HEK293T (cell line): ENCODE data around the gene RHOG.

ENCODE experiments used
- CTCF ChIA-PET: fragments of 350-600 bp; formaldehyde crosslinking; extraction: SDS; loops from one replicate; lab custom pipeline; 2021; ENCODE audit warnings: antibody characterized with exemption, inconsistent platforms; lab: Yijun Ruan, JAX
- POLR2A ChIA-PET: fragments of 350-600 bp; formaldehyde crosslinking; extraction: SDS; loops from one replicate; lab custom pipeline; 2020; ENCODE audit warnings: antibody characterized with exemption, inconsistent platforms; lab: Yijun Ruan, JAX
- DNase-seq: peaks from one replicate; pipeline ENCODE4 v3.0.0; 2012; ENCODE audit warnings: mixed read lengths; ENCODE audit errors: extremely low spot score
- ARNT ChIP-seq: fragments of 450-650 bp; IDR thresholded peaks from 2 replicates; pipeline ENCODE4 v1.6.1; 2017; ENCODE audit warnings: mild to moderate bottlenecking
- BHLHE40 ChIP-seq: fragments of 450-650 bp; IDR thresholded peaks from 2 replicates; pipeline ENCODE4 v1.6.1; 2016; ENCODE audit warnings: mild to moderate bottlenecking, moderate library complexity, borderline replicate concordance
- CTBP1 ChIP-seq: fragments of 450-650 bp; IDR thresholded peaks from 2 replicates; pipeline ENCODE4 v1.6.1; 2016; ENCODE audit warnings: borderline replicate concordance
- ELF4 ChIP-seq: fragments of 450-650 bp; IDR thresholded peaks from 2 replicates; pipeline ENCODE4 v1.6.1; 2017; ENCODE audit warnings: antibody characterized with exemption
- FOXA1 ChIP-seq: fragments of 450-650 bp; IDR thresholded peaks from 2 replicates; pipeline ENCODE4 v1.6.1; 2016; ENCODE audit warnings: mild to moderate bottlenecking
- FOXK2 ChIP-seq: fragments of 450-650 bp; IDR thresholded peaks from 2 replicates; pipeline ENCODE4 v1.6.1; 2016; ENCODE audit warnings: mild to moderate bottlenecking
- FOXM1 ChIP-seq: fragments of 450-650 bp; IDR thresholded peaks from 2 replicates; pipeline ENCODE4 v1.6.1; 2017; ENCODE audit warnings: mild to moderate bottlenecking, borderline replicate concordance
- HDGF ChIP-seq: fragments of 450-650 bp; IDR thresholded peaks from 2 replicates; pipeline ENCODE4 v1.6.1; 2017; ENCODE audit warnings: antibody characterized with exemption, borderline replicate concordance
- L3MBTL2 ChIP-seq: fragments of 450-650 bp; conservative IDR thresholded peaks from 2 replicates; pipeline ENCODE4 v1.6.1; 2016; ENCODE audit warnings: mild to moderate bottlenecking
- LEF1 ChIP-seq: fragments of 450-650 bp; IDR thresholded peaks from 2 replicates; pipeline ENCODE4 v1.6.1; 2017; ENCODE audit warnings: mild to moderate bottlenecking, borderline replicate concordance
- NFRKB ChIP-seq: fragments of 450-650 bp; IDR thresholded peaks from 2 replicates; pipeline ENCODE4 v1.6.1; 2016; ENCODE audit warnings: mild to moderate bottlenecking, moderate library complexity
- PKNOX1 ChIP-seq: fragments of 450-650 bp; IDR thresholded peaks from 2 replicates; pipeline ENCODE4 v1.6.1; 2016
- SP1 ChIP-seq: fragments of 450-650 bp; IDR thresholded peaks from 2 replicates; pipeline ENCODE4 v1.6.1; 2017
- SUZ12 ChIP-seq: fragments of 450-650 bp; IDR thresholded peaks from 2 replicates; pipeline ENCODE4 v1.6.1; 2016; ENCODE audit warnings: mild to moderate bottlenecking
- TARDBP ChIP-seq: fragments of 450-650 bp; IDR thresholded peaks from 2 replicates; pipeline ENCODE4 v1.6.1; 2016
- ZNF384 ChIP-seq: fragments of 450-650 bp; IDR thresholded peaks from 2 replicates; pipeline ENCODE4 v1.6.1; 2016

The RHOG gene

GRCh38 chr11:3799143-3799542, 41.6 kb downstream of the RHOG start:
- POLR2A ChIA-PET: interaction anchor here (3.6 kb wide), 1 partner anchor 9 kb away, joined by 28 read pairs; the partner anchor contains the start of gene PGAP2
- TF ChIP-seq BHLHE40 (no peak), HDGF (no peak), FOXM1 (no peak), TARDBP (no peak), FOXK2 (no peak), ELF4 (no peak), ZNF384 (no peak), LEF1 (no peak), SUZ12 (no peak), NFRKB (no peak), FOXA1 (no peak), SP1 (no peak), CTBP1 (no peak), L3MBTL2 (no peak), ARNT (no peak), PKNOX1 (no peak)
- no peak for DNase-seq
- CTCF ChIA-PET: interaction anchor here (1.5 kb wide), 1 partner anchor 9 kb away, joined by 4 read pairs; the partner anchor contains the start of gene PGAP2

- ChIA-PET POLR2A (interaction anchor here (0.7 to 3.6 kb wide), 6 partner anchors 11 to 275 kb away, joined by 3 to 28 read pairs (median 3); partner anchors contain the start of genes PGAP2 and STIM1), CTCF (no interaction called here)
- no peak for TF ChIP-seq ARNT
- TF ChIP-seq ZNF384: no peak
- TF ChIP-seq PKNOX1: peak; percentile 100
- TF ChIP-seq SUZ12: no peak
- TF ChIP-seq FOXA1: no peak
- TF ChIP-seq ELF4: 0 out of 2 replicates have a peak, but pooled peaks have one; percentile 13
- TF ChIP-seq FOXM1: peak; percentile 90
- TF ChIP-seq TARDBP: peak; percentile 20; the same call in 1 of the 2 replicates
- DNase-seq: peak; percentile 98
Observed at GRCh38 chr11:3797329-3798090, 43.2 kb downstream of the RHOG start, which contains the start of gene NUP98. Gene NUP98, minus strand, starts transcription at chr11:3797554. Its CDS starts 15,437 bp downstream, at chr11:3782117.

- ChIA-PET POLR2A (interaction anchor here (3.6 kb wide), 1 partner anchor 12 kb away, joined by 28 read pairs; the partner anchor contains the start of gene PGAP2), CTCF (no interaction called here)
- TF ChIP-seq SUZ12 (no peak), ZNF384 (no peak), FOXM1 (no peak), L3MBTL2 (peak; percentile 51; the same call in 1 of the 2 replicates)
- DNase-seq: peak; percentile 54
Observed at GRCh38 chr11:3796801-3797328, 43.9 kb downstream of the RHOG start.

GRCh38 chr11:3796346-3796745, 44.4 kb downstream of the RHOG start:
- POLR2A ChIA-PET: no interaction called here
- no peak for DNase-seq
- TF ChIP-seq ARNT (no peak), HDGF (no peak), TARDBP (no peak), SP1 (no peak), PKNOX1 (no peak), FOXA1 (no peak), BHLHE40 (no peak), ELF4 (no peak), NFRKB (no peak), LEF1 (no peak), SUZ12 (no peak), CTBP1 (no peak), FOXM1 (no peak), L3MBTL2 (no peak), ZNF384 (no peak)
- CTCF ChIA-PET: no interaction called here

GRCh38 chr11:3796002-3796311, 44.8 kb downstream of the RHOG start:
- ChIA-PET POLR2A (no interaction called here), CTCF (no interaction called here)
- DNase-seq: no peak
- TF ChIP-seq SP1 (no peak), L3MBTL2 (no peak), PKNOX1 (no peak), ZNF384 (no peak), CTBP1 (no peak), HDGF (no peak), FOXA1 (no peak), LEF1 (no peak), TARDBP (no peak), FOXM1 (no peak), BHLHE40 (no peak), NFRKB (no peak), SUZ12 (no peak), ELF4 (no peak), ARNT (no peak), FOXK2 (no peak)
